ENCODE measurements around the gene ROMO1. TPM values are rescaled to one million over a fixed set of nuclear protein-coding genes. Genes with fewer than 3 reads are reported as not detected.

The ROMO1 gene
- total and polyA plus RNA-seq, 2 of the 8 experiments (the other 6 are each of a cell fraction or from before 2014, with no cell fraction given) = 164 to 702 TPM

DNA sequence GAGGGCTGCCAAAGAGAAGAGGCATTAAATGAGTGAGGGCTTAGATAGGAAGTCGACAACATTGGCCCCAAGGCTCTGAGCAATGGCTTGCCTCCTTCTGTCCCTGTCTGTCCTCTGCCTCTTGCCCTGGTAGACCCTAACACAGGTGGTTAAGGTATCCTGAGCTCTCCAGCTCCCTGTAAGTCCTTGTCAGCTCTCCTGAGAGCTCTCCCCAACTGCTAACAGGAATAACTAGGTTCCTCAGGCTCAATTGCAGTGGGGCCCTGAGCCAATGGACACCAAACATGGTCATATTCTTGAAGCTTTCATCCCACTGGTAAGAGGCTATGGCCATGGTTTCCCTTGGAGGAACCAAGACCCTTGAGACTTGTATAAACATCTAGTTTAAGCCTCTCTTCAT is 29.5 kb upstream of the ROMO1 start (continued):
- no peak for TF ChIP-seq SRF (IDR thresholded peaks at IDR 0.05; ENCODE audit: low read depth, low read length)
- TF ChIP-seq CHD1 (IDR thresholded peaks at IDR 0.05; ENCODE audit: low read depth, low read length) = no peak
- TF ChIP-seq FOSL1 (IDR thresholded peaks at IDR 0.05; ENCODE audit: insufficient read depth, low read depth, low read length) = no peak
